ENCODE data around the gene TMEM225B.
"Not testable (repeated sequence)": the region's sequence is repeated elsewhere in the genome, so short reads cannot be mapped to it uniquely, and the experiment has no call there.

Gene TMEM225B

GRCh38 chr7:99597762-99598501 lies at the start of gene TMEM225B:
Gene TMEM225B, plus strand, starts transcription at chr7:99598267. Its CDS starts 6,122 bp downstream, at chr7:99604389.
- no peak for DNase-seq (ENCODE audit: low read depth, low spot score)

GRCh38 chr7:99549545-99549944 lies 48.5 kb upstream of the TMEM225B start:
- DNase-seq (ENCODE audit: low read depth, low spot score), result not testable (repeated sequence)

- DNase-seq (ENCODE audit: low read depth, low spot score), result peak; percentile 28
Measured at GRCh38 chr7:99551334-99551733, 46.7 kb upstream of the TMEM225B start.

GRCh38 chr7:99551767-99552463 lies 46.2 kb upstream of the TMEM225B start, which contains the start of gene FAM200A:
Gene FAM200A, minus strand, starts transcription at chr7:99552114. Its CDS starts 3,707 bp downstream, at chr7:99548407.
- peak; percentile 96 for DNase-seq (ENCODE audit: low read depth, low spot score)

- no peak for DNase-seq (ENCODE audit: low read depth, low spot score)
Measured at GRCh38 chr7:99553039-99553438, 45.0 kb upstream of the TMEM225B start.

GRCh38 chr7:99554939-99555338 lies 43.1 kb upstream of the TMEM225B start:
- DNase-seq (ENCODE audit: low read depth, low spot score), result no peak

GRCh38 chr7:99557196-99557607 lies 40.9 kb upstream of the TMEM225B start:
- no peak for DNase-seq (ENCODE audit: low read depth, low spot score)

GRCh38 chr7:99557940-99558305 lies 40.1 kb upstream of the TMEM225B start:
- DNase-seq (ENCODE audit: low read depth, low spot score), result no peak

GRCh38 chr7:99558306-99559174 lies 39.5 kb upstream of the TMEM225B start, which contains the start of gene ZNF655:
Gene ZNF655, plus strand, starts transcription at chr7:99558642. Its CDS starts 1,918 bp downstream, at chr7:99560560.
- peak; percentile 95 for DNase-seq (ENCODE audit: low read depth, low spot score)

- peak; percentile 30 for DNase-seq (ENCODE audit: low read depth, low spot score)
Measured at GRCh38 chr7:99559175-99559915, 38.7 kb upstream of the TMEM225B start.

GRCh38 chr7:99560834-99561736 lies 37.0 kb upstream of the TMEM225B start:
- no peak for DNase-seq (ENCODE audit: low read depth, low spot score)

GRCh38 chr7:99561737-99562051 lies 36.4 kb upstream of the TMEM225B start:
- DNase-seq (ENCODE audit: low read depth, low spot score), result no peak

- no peak for DNase-seq (ENCODE audit: low read depth, low spot score)
Measured at GRCh38 chr7:99562114-99562784, 35.8 kb upstream of the TMEM225B start.

- DNase-seq (ENCODE audit: low read depth, low spot score), result peak; percentile 97
Measured at GRCh38 chr7:99562832-99563231, 35.2 kb upstream of the TMEM225B start.

GRCh38 chr7:99563650-99564049 lies 34.4 kb upstream of the TMEM225B start:
- DNase-seq (ENCODE audit: low read depth, low spot score), result peak; percentile 93

- not testable (repeated sequence) for DNase-seq (ENCODE audit: low read depth, low spot score)
Measured at GRCh38 chr7:99568770-99569169, 29.3 kb upstream of the TMEM225B start.

- DNase-seq (ENCODE audit: low read depth, low spot score), result no peak
Measured at GRCh38 chr7:99571768-99572167, 26.3 kb upstream of the TMEM225B start.

GRCh38 chr7:99573257-99573656 lies 24.8 kb upstream of the TMEM225B start:
- no peak for DNase-seq (ENCODE audit: low read depth, low spot score)

- DNase-seq (ENCODE audit: low read depth, low spot score), result no peak
Measured at GRCh38 chr7:99576251-99576650, 21.8 kb upstream of the TMEM225B start.

All from astrocyte of the hippocampus (primary cell).